ENCODE measurements around the gene SLC5A11.
A peak's percentile ranks its signal among the peaks of the same experiment; 100 is the strongest.

The SLC5A11 gene

DNA sequence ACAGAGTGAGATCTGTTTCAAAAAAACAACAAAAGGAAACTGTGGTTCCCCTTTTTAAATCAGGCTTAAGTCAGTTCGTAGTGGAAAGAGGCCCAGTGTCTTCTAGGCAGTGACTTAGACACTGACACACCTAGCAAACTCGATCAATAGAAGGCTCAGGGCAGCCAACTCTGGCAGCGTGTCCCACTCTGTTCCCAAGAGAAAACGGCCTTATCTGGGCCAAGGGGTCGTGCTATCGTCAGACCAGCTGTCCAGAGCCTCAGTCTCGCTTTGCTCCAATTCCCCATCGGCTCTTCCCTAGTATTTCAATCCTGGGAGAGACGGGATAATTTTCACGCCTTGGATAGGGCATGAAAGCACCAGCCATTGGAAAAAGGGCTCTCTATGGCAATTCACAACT, 72.9 kb downstream of the SLC5A11 start:
- DNase-seq (ENCODE audit: low read depth) = peak; percentile 16
- H3K4me3 ChIP-seq (ENCODE audit: low read depth, low read length) = no peak overlapping the region
- TF ChIP-seq MAX (IDR thresholded peaks at IDR 0.05; ENCODE audit: low read depth, low read length) (no peak), POLR2A (IDR thresholded peaks at IDR 0.05; ENCODE audit: extremely low read depth, insufficient read length) (no peak), MYC (IDR thresholded peaks at IDR 0.05; ENCODE audit: low read depth, low read length) (no peak)
- TF ChIP-seq, protein P1, sequence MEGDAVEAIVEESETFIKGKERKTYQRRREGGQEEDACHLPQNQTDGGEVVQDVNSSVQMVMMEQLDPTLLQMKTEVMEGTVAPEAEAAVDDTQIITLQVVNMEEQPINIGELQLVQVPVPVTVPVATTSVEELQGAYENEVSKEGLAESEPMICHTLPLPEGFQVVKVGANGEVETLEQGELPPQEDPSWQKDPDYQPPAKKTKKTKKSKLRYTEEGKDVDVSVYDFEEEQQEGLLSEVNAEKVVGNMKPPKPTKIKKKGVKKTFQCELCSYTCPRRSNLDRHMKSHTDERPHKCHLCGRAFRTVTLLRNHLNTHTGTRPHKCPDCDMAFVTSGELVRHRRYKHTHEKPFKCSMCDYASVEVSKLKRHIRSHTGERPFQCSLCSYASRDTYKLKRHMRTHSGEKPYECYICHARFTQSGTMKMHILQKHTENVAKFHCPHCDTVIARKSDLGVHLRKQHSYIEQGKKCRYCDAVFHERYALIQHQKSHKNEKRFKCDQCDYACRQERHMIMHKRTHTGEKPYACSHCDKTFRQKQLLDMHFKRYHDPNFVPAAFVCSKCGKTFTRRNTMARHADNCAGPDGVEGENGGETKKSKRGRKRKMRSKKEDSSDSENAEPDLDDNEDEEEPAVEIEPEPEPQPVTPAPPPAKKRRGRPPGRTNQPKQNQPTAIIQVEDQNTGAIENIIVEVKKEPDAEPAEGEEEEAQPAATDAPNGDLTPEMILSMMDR (IDR thresholded peaks at IDR 0.05; ENCODE audit: low read depth, low read length) = no peak

DNA sequence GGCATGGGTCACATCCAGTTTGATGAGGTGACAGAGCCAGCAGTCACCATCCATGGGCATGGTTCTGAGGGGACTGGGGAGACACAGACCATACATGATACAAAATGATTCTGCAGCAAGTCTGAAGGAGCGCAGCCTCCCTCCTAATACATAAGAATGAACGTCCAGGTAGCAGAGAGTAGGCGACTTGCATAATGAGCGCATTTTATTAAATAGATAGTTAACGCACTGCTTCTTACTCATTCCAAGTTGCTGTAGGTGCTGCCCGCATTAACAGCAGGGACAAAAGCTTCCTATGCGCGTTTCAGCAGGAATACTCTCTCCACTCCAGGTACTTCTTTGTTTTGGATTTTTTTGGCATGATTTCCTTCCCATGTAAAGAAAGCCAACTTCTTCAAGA, 73.8 kb downstream of the SLC5A11 start:
- no peak overlapping the region for H3K4me3 ChIP-seq (ENCODE audit: low read depth, low read length)
- DNase-seq (ENCODE audit: low read depth) = no peak
- TF ChIP-seq MAX (IDR thresholded peaks at IDR 0.05; ENCODE audit: low read depth, low read length) (no peak), MYC (IDR thresholded peaks at IDR 0.05; ENCODE audit: low read depth, low read length) (no peak), POLR2A (IDR thresholded peaks at IDR 0.05; ENCODE audit: extremely low read depth, insufficient read length) (no peak)
- TF ChIP-seq, protein P1 (IDR thresholded peaks at IDR 0.05; ENCODE audit: low read depth, low read length) = no peak

DNA sequence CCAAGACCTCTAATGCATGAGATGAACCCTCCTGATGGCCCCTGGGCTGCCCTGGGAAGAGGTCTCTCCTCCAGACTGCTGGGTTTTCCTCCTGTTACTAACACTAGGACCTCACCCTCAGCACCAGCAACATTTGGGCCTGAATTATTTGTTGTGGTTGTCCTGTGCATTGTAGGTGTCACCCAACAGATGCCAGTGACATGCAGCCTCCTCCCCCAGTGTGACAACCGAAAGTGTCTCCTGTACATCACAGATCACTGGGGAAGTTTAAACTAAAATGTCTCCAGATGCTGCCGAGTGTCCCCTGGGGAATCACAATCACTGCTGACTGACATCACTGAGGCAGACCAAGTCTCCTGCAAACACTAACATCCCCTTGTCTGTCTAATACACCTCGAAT, 74.8 kb downstream of the SLC5A11 start:
- TF ChIP-seq MYC (IDR thresholded peaks at IDR 0.05; ENCODE audit: low read depth, low read length) (no peak), POLR2A (IDR thresholded peaks at IDR 0.05; ENCODE audit: extremely low read depth, insufficient read length) (no peak), MAX (IDR thresholded peaks at IDR 0.05; ENCODE audit: low read depth, low read length) (no peak)
- TF ChIP-seq, protein P1 (IDR thresholded peaks at IDR 0.05; ENCODE audit: low read depth, low read length) = no peak
- DNase-seq (ENCODE audit: low read depth) = no peak
- no peak overlapping the region for H3K4me3 ChIP-seq (ENCODE audit: low read depth, low read length)

- DNase-seq (ENCODE audit: low read depth) = peak; percentile 42
- TF ChIP-seq MYC (IDR thresholded peaks at IDR 0.05; ENCODE audit: low read depth, low read length) = no peak
- TF ChIP-seq MAX (IDR thresholded peaks at IDR 0.05; ENCODE audit: low read depth, low read length) = no peak
- no peak for TF ChIP-seq POLR2A (IDR thresholded peaks at IDR 0.05; ENCODE audit: extremely low read depth, insufficient read length)
- TF ChIP-seq, protein P1 (IDR thresholded peaks at IDR 0.05; ENCODE audit: low read depth, low read length) = no peak
- H3K4me3 ChIP-seq (ENCODE audit: low read depth, low read length) = no peak overlapping the region
Measured at GRCh38 chr16:24921229-24921628, 75.5 kb downstream of the SLC5A11 start.

GRCh38 chr16:24925163-24925562, 79.4 kb downstream of the SLC5A11 start:
- H3K4me3 ChIP-seq (ENCODE audit: low read depth, low read length) = no peak overlapping the region
- TF ChIP-seq, protein P1 (IDR thresholded peaks at IDR 0.05; ENCODE audit: low read depth, low read length) = no peak
- TF ChIP-seq MYC (IDR thresholded peaks at IDR 0.05; ENCODE audit: low read depth, low read length) (no peak), MAX (IDR thresholded peaks at IDR 0.05; ENCODE audit: low read depth, low read length) (no peak), POLR2A (IDR thresholded peaks at IDR 0.05; ENCODE audit: extremely low read depth, insufficient read length) (no peak)
- DNase-seq (ENCODE audit: low read depth) = no peak

- no peak overlapping the region for H3K4me3 ChIP-seq (ENCODE audit: low read depth, low read length)
- DNase-seq (ENCODE audit: low read depth) = no peak
- TF ChIP-seq POLR2A (IDR thresholded peaks at IDR 0.05; ENCODE audit: extremely low read depth, insufficient read length) (no peak), MAX (IDR thresholded peaks at IDR 0.05; ENCODE audit: low read depth, low read length) (no peak), MYC (IDR thresholded peaks at IDR 0.05; ENCODE audit: low read depth, low read length) (no peak)
- TF ChIP-seq, protein P1 (IDR thresholded peaks at IDR 0.05; ENCODE audit: low read depth, low read length) = no peak
Measured at GRCh38 chr16:24929409-24929808, 83.6 kb downstream of the SLC5A11 start.

Data from NB4 (cell line).